ENCODE results near the gene ACAD11. TPM values are rescaled to one million over a fixed set of nuclear protein-coding genes. Genes with fewer than 3 reads are reported as not detected.

Gene ACAD11, protein sequence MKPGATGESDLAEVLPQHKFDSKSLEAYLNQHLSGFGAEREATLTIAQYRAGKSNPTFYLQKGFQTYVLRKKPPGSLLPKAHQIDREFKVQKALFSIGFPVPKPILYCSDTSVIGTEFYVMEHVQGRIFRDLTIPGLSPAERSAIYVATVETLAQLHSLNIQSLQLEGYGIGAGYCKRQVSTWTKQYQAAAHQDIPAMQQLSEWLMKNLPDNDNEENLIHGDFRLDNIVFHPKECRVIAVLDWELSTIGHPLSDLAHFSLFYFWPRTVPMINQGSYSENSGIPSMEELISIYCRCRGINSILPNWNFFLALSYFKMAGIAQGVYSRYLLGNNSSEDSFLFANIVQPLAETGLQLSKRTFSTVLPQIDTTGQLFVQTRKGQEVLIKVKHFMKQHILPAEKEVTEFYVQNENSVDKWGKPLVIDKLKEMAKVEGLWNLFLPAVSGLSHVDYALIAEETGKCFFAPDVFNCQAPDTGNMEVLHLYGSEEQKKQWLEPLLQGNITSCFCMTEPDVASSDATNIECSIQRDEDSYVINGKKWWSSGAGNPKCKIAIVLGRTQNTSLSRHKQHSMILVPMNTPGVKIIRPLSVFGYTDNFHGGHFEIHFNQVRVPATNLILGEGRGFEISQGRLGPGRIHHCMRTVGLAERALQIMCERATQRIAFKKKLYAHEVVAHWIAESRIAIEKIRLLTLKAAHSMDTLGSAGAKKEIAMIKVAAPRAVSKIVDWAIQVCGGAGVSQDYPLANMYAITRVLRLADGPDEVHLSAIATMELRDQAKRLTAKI
- 19.6 and 24.2 TPM in 2 replicates for total RNA-seq

- peak; percentile 78 for DNase-seq
Measured at GRCh38 chr3:132659365-132660051, at the start of gene ACAD11. TSS of gene ACAD11 (minus strand) at chr3:132659809. CDS start at chr3:132659751, 58 bp downstream.

DNA sequence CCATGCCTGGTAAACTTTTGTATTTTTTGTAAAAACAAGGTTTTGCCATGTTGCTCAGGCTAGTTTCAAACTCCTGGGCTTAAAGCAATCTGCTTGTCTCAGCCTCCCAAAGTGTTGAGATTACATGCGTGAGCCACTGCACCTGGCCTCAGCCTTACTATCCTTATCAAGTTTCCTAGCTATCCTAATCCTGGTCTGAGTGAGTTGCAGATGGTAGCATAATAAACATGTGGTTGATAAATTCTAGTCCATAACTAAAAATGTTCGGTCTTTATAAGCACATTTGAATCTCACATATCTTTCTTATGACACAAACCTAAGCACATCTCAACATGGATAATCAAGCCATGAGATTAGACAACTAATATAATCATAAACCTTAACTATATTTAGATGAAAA, 44.1 kb upstream of the ACAD11 start:
- DNase-seq, result no peak

GRCh38 chr3:132695422-132695821, 35.8 kb upstream of the ACAD11 start:
- peak; percentile 43 for DNase-seq

DNA sequence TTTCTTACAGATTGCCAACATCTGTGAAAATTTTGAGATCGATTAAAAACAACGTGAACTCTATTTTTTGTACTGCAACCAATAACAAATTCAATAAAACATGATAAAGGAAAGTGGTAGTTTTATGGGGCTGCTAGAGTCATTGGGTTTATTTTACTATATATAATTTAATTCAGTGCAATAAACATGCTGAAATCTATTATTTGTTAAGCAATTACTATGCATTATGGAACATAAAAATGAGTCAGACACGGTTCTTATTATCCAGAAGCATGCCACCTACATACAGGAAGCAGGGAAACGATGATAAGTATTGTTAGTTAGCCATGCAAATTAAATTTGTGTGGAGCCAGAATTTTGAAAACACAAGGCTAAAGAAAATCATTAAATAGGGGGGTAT, 35.4 kb upstream of the ACAD11 start:
- DNase-seq, result peak; percentile 50

DNA sequence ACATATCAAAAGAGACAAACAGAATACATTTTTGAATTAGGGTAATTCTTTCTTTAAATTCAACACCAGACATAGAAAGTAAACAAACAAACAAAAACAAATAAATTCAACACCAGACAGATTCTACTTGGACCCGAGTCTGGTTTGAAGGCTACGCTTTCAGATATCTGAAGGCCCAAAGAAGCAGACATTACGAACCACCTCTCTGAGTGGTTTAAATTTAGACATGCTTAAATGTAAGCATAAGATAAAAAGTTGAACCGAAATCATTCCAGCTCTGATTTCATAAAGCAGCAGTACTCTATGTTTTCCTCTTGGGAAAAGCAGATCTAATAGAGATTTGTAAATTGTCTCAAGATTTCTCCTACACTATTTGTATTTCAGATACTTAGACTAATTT, 30.4 kb upstream of the ACAD11 start:
- DNase-seq, result no peak

DNA sequence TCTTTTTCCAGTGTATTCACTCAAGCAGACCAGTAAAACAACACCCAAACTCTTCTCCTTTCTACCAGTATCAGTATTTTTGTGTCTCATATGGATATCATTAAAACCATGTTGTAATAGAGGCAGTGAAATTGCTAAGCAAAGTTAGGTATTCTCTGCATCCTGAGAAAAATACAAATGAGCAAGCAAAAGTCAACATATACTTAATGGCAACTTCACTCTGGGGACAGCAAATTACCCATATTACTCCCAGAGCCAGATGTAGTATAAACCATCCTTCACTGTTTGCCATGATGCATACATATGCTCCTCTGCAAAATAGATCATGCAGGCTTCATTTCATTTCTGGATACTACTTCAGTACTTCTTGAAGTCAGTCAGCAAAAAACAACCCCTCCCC, 22.6 kb upstream of the ACAD11 start:
- DNase-seq, result no peak

- DNase-seq, result no peak
Measured at GRCh38 chr3:132681421-132681820, 21.8 kb upstream of the ACAD11 start.

- no peak for DNase-seq
Measured at GRCh38 chr3:132679911-132680310, 20.3 kb upstream of the ACAD11 start.

DNA sequence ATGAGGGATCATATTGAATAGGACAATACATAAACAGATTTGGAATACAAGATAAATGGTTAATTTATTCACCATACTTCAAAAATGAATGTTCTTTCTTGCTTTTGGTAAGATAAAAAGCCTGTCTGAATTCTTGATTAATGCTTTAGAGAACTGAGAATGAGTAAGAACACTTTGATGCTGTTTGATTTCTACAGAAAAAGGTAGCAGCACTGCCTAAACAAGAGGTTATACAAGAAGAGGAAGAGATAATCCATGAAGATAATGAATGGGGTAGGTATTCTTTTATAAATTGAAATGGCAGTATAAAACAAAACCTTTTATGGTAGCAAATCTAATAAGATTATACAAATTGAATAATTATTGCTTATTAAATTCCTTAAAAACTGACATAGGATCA, 15.8 kb upstream of the ACAD11 start:
- DNase-seq, result no peak

DNA sequence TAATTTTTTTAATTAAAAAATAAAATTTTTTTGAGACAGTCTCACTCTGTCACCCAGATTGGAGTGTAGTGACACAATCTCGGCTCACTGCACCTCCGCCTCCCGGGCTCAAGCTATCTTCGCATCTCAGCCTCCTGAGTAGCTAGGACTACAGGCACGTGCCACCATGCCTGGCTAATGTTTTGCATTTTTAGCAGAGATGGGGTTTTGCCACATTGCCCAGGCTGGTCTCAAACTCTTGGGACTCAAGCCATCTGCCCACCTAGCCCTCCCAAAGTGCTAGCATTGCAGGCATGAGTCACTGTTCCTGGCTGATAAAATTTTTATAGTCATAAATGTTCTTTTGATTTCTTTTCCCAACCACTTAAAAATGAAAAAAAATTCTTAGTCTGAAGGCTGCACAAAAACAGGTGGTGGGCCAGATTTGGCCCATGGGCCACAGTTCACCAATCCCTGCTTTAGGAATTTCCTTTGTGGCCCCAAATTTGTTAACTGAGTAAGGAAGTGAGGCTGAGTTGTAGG, 9.7 kb upstream of the ACAD11 start:
- peak; percentile 28 for DNase-seq

- no peak for DNase-seq
Measured at GRCh38 chr3:132665230-132665745, 5.7 kb upstream of the ACAD11 start.

- no peak for DNase-seq
Measured at GRCh38 chr3:132662212-132662611, 2.6 kb upstream of the ACAD11 start.

DNA sequence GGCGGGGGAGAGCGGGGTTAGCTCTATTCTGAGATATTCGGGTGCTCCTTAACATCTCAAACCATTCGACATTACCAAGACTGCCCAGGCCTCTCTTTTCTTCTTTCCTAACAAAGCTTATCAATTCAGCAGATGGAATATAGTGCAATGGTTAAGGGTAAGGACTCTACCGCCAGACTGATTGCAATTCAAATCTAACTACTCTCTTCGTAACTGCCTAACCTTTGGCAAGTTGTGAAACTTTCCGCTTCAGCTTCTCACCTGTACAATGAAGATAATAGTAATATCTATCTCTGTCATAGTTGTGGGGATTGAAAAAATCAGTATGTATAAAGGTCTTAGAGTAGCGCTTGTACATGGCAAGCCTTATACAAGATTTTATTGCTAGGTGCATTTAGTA, 1.5 kb upstream of the ACAD11 start:
- DNase-seq, result no peak

- DNase-seq, result no peak
Measured at GRCh38 chr3:132660811-132661070, 1.1 kb upstream of the ACAD11 start.

DNA sequence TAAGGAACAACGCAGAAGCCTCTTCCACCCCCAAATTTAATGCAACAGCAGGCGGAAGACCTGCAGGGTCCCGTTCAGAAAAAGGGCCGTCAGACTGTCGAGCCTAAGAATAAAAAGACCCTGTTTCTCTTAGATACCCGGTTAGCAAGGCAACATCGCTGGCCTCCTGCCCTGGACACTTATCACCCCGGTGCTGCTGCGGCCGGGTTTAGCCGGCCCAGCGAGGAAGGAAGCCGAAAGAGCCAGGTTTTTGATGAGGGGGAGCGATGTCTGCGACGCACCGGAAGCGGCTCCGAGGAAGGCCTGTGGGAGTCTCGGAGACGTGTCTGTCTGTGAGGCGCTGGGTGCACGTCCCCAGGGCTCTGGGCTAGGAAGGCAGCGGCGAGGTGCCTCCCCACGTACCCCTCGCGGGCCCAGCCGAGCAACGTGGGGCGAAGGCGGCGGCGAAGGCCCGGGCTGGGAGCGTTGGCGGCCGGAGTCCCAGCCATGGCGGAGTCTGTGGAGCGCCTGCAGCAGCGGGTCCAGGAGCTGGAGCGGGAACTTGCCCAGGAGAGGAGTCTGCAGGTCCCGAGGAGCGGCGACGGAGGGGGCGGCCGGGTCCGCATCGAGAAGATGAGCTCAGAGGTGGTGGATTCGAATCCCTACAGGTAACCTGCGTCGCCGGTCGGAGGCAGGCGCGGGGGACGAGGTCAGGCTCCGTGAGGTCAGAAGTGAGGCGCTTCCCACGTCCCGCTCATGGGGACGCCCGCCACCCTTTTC, 622 bp upstream of the ACAD11 start, which contains the start of gene UBA5:
Gene UBA5, plus strand, starts transcription at position 278 of the 759 bp plus-strand sequence. Its CDS starts 209 bp downstream, at position 487.
- DNase-seq, result peak; percentile 65

GRCh38 chr3:132659000-132659364, 627 bp downstream of the ACAD11 start:
- DNase-seq, result no peak

- no peak for DNase-seq
Measured at GRCh38 chr3:132657869-132658747, 1.5 kb downstream of the ACAD11 start.

- DNase-seq, result peak; percentile 55
Measured at GRCh38 chr3:132655471-132655870, 4.1 kb downstream of the ACAD11 start.

GRCh38 chr3:132654721-132655120, 4.9 kb downstream of the ACAD11 start:
- no peak for DNase-seq

DNA sequence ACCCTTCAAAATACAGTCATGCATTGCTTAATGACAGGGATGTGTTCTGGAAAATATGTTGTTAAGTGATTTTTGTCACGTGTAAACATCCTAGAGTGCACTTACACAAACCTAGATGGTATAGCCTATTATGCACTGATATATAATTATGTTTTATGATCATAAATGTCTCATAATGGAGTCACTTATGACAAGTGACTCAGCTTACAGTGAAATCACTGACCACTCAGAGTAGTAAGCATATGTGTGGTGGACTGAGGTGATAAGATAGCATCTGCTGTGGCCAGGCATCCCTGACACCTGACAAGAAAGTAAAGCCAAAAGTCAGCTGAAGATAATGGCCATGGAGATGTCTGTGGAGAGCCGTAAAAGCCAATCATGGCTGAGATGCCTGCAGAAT, 5.4 kb downstream of the ACAD11 start:
- no peak for DNase-seq

GRCh38 chr3:132652640-132653270, 6.9 kb downstream of the ACAD11 start:
- DNase-seq, result no peak

All from dermis blood vessel endothelial cell (primary cell).